GM21737 (cell line): ENCODE data around the gene RGS3.

ENCODE experiments used
- ATAC-seq: cut with Tn5 transposase; IDR thresholded peaks from one replicate; pipeline ENCODE4 v1.9.1; 2021; ENCODE audit warnings: mild to moderate bottlenecking, moderate library complexity; ENCODE audit not compliant: unreplicated experiment

RGS3 gene

GRCh38 chr9:113614843-113615648 lies 151.5 kb downstream of the RGS3 start:
- ATAC-seq = peak; percentile 50

- ATAC-seq = no peak
Observed at GRCh38 chr9:113616116-113616515, 152.6 kb downstream of the RGS3 start.

GRCh38 chr9:113616621-113617496 lies 153.3 kb downstream of the RGS3 start:
- ATAC-seq = no peak

GRCh38 chr9:113617550-113617949 lies 154.0 kb downstream of the RGS3 start:
- no peak for ATAC-seq

GRCh38 chr9:113618836-113619490 lies 155.4 kb downstream of the RGS3 start:
- no peak for ATAC-seq

- no peak for ATAC-seq
Observed at GRCh38 chr9:113619491-113620376, 156.2 kb downstream of the RGS3 start.

- ATAC-seq = no peak
Observed at GRCh38 chr9:113620377-113621161, 157.0 kb downstream of the RGS3 start.

GRCh38 chr9:113621309-113621791 lies 157.8 kb downstream of the RGS3 start:
- ATAC-seq = no peak

GRCh38 chr9:113621980-113622379 lies 158.5 kb downstream of the RGS3 start:
- ATAC-seq = no peak

- ATAC-seq = peak; percentile 74
Observed at GRCh38 chr9:113622600-113623400, 159.3 kb downstream of the RGS3 start.

GRCh38 chr9:113623851-113624485 lies 160.4 kb downstream of the RGS3 start:
- ATAC-seq = no peak

- no peak for ATAC-seq
Observed at GRCh38 chr9:113624721-113625120, 161.2 kb downstream of the RGS3 start.

GRCh38 chr9:113625486-113625885 lies 162.0 kb downstream of the RGS3 start:
- no peak for ATAC-seq

- ATAC-seq = no peak
Observed at GRCh38 chr9:113626735-113627495, 163.4 kb downstream of the RGS3 start.

- ATAC-seq = no peak
Observed at GRCh38 chr9:113628621-113629020, 165.1 kb downstream of the RGS3 start.

GRCh38 chr9:113630386-113631136 lies 167.0 kb downstream of the RGS3 start:
- ATAC-seq = no peak
